Mesendoderm (in vitro differentiated cells): Measurements from ENCODE around the gene INAFM2.
A peak's percentile ranks its signal among the peaks of the same experiment; 100 is the strongest.

Experiments
- DNase-seq: peaks from one replicate; pipeline ENCODE4 v3.0.0; 2013
- H2AK5ac ChIP-seq: 2 replicates; pipeline ENCODE4 v1.6.1; 2013; ENCODE audit warnings: low read length, inconsistent platforms
- H2BK120ac ChIP-seq: 2 replicates; pipeline ENCODE4 v1.6.1; 2013; ENCODE audit warnings: low read depth, mild to moderate bottlenecking, low read length, moderate library complexity, mixed read lengths
- H2BK15ac ChIP-seq: replicated peaks from 2 replicates; pipeline ENCODE4 v1.6.1; 2013; ENCODE audit warnings: low read depth, mild to moderate bottlenecking, moderate library complexity
- H2BK5ac ChIP-seq: 2 replicates; pipeline ENCODE4 v1.6.1; 2013; ENCODE audit warnings: low read length, inconsistent platforms
- H3K18ac ChIP-seq: 2 replicates; pipeline ENCODE4 v1.6.1; 2013; ENCODE audit warnings: mild to moderate bottlenecking, low read length, mixed read lengths
- H3K23ac ChIP-seq: one replicate; pipeline ENCODE4 v1.6.1; 2013; ENCODE audit warnings: low read length
- H3K27ac ChIP-seq: 2 replicates; pipeline ENCODE4 v1.5.1; 2013; ENCODE audit warnings: low read depth, mild to moderate bottlenecking, inconsistent platforms, low read length, moderate library complexity
- H3K27me3 ChIP-seq: 2 replicates; pipeline ENCODE4 v1.6.1; 2013; ENCODE audit warnings: low read length, control low read depth, mild to moderate bottlenecking, inconsistent platforms; ENCODE audit not compliant: insufficient read depth, poor library complexity
- H3K36me3 ChIP-seq: 2 replicates; pipeline ENCODE4 v1.6.1; 2013; ENCODE audit warnings: low read length, inconsistent platforms; ENCODE audit not compliant: control insufficient read depth, insufficient read depth
- H3K4ac ChIP-seq: one replicate; pipeline ENCODE4 v1.6.1; 2013; ENCODE audit warnings: low read depth, mild to moderate bottlenecking, low read length, moderate library complexity
- H3K4me1 ChIP-seq: 2 replicates; pipeline ENCODE4 v1.6.1; 2013; ENCODE audit warnings: low read depth, low read length, inconsistent platforms; ENCODE audit not compliant: control insufficient read depth
- H3K4me2 ChIP-seq: 2 replicates; pipeline ENCODE4 v1.6.1; 2013; ENCODE audit warnings: low read length
- H3K4me3 ChIP-seq: 2 replicates; pipeline ENCODE4 v1.5.1; 2013; ENCODE audit warnings: mild to moderate bottlenecking, low read length
- H3K56ac ChIP-seq: one replicate; pipeline ENCODE4 v1.6.1; 2013; ENCODE audit warnings: low read length
- H3K79me1 ChIP-seq: 2 replicates; pipeline ENCODE4 v1.6.1; 2013; ENCODE audit warnings: low read length, inconsistent platforms
- H3K79me2 ChIP-seq: 2 replicates; pipeline ENCODE4 v1.6.1; 2013; ENCODE audit warnings: mild to moderate bottlenecking, low read length; ENCODE audit not compliant: control insufficient read depth, insufficient read depth
- H3K9ac ChIP-seq: 2 replicates; pipeline ENCODE4 v1.6.1; 2013; ENCODE audit warnings: low read length, inconsistent platforms
- H4K5ac ChIP-seq: one replicate; pipeline ENCODE4 v1.6.1; 2013; ENCODE audit warnings: low read length
- H4K8ac ChIP-seq: one replicate; pipeline ENCODE4 v1.6.1; 2013; ENCODE audit warnings: low read depth, mild to moderate bottlenecking, control low read depth, low read length, moderate library complexity
- WGBS: extraction: QIAGEN DNeasy Blood & Tissue Kit; methylation state at CpG from one replicate; pipeline ENCODE4 v1.1.7; 2013; ENCODE audit warnings: low lambda C conversion rate, missing lambda C conversion rate; ENCODE audit not compliant: insufficient coverage; ENCODE audit errors: extremely low coverage; 5-methylcytosine and 5-hydroxymethylcytosine counted together

The INAFM2 gene

GRCh38 chr15:40314723-40315276 lies 8.7 kb upstream of the INAFM2 start:
- WGBS = no CpG with 5 or more reads among the region's 4 CpGs
- H3K36me3 ChIP-seq = no peaks in the 10 kb centered on the region
- no peak overlapping the region for H3K4ac ChIP-seq
- no peaks in the 10 kb centered on the region for H3K79me1 ChIP-seq
- no peak overlapping the region for H3K23ac ChIP-seq
- H3K18ac ChIP-seq = no peak overlapping the region
- no peak overlapping the region for H4K5ac ChIP-seq
- H3K9ac ChIP-seq = no peak overlapping the region
- no peak overlapping the region for H3K4me3 ChIP-seq
- H3K56ac ChIP-seq = no peak overlapping the region
- H3K4me2 ChIP-seq = no peak overlapping the region
- no peaks in the 10 kb centered on the region for H3K27me3 ChIP-seq
- H3K4me1 ChIP-seq = no peaks in the 10 kb centered on the region
- no peak overlapping the region for H3K27ac ChIP-seq
- no peak overlapping the region for H2AK5ac ChIP-seq
- no peak overlapping the region for H2BK120ac ChIP-seq
- no peak for DNase-seq
- H2BK15ac ChIP-seq = no peak overlapping the region
- no peak overlapping the region for H2BK5ac ChIP-seq
- H4K8ac ChIP-seq = no peak overlapping the region
- H3K79me2 ChIP-seq = no peaks in the 10 kb centered on the region

GRCh38 chr15:40316931-40317330 lies 6.6 kb upstream of the INAFM2 start:
- no peaks in the 10 kb centered on the region for H3K79me2 ChIP-seq
- H2AK5ac ChIP-seq = no peak overlapping the region
- H4K8ac ChIP-seq = no peak overlapping the region
- no peak overlapping the region for H3K4ac ChIP-seq
- WGBS = no CpG with 5 or more reads among the region's 3 CpGs
- no peak overlapping the region for H3K9ac ChIP-seq
- no peak overlapping the region for H4K5ac ChIP-seq
- H3K4me2 ChIP-seq = no peak overlapping the region
- no peak overlapping the region for H3K23ac ChIP-seq
- H3K4me3 ChIP-seq = no peak overlapping the region
- H2BK120ac ChIP-seq = no peak overlapping the region
- no peak overlapping the region for H3K18ac ChIP-seq
- H2BK15ac ChIP-seq = no peak overlapping the region
- no peak overlapping the region for H2BK5ac ChIP-seq
- no peaks in the 10 kb centered on the region for H3K36me3 ChIP-seq
- no peaks in the 10 kb centered on the region for H3K27me3 ChIP-seq
- no peak overlapping the region for H3K56ac ChIP-seq
- no peak overlapping the region for H3K27ac ChIP-seq
- H3K79me1 ChIP-seq = no peaks in the 10 kb centered on the region
- no peaks in the 10 kb centered on the region for H3K4me1 ChIP-seq
- no peak for DNase-seq

GRCh38 chr15:40317580-40317979 lies 5.9 kb upstream of the INAFM2 start:
- Histone ChIP-seq H2BK15ac (no peak overlapping the region), H3K9ac (no peak overlapping the region), H3K27ac (no peak overlapping the region)

GRCh38 chr15:40320409-40320808 lies 3.1 kb upstream of the INAFM2 start:
- no CpG with 5 or more reads among the region's 1 CpG for WGBS
- Histone ChIP-seq H2BK15ac (no peak overlapping the region), H2AK5ac (no peak overlapping the region)

More at GRCh38 chr15:40317580-40317979, 5.9 kb upstream of the INAFM2 start:
- H2AK5ac ChIP-seq = no peak overlapping the region
- H3K4ac ChIP-seq = no peak overlapping the region
- H3K18ac ChIP-seq = no peak overlapping the region
- no peak for DNase-seq
- no peak overlapping the region for H3K4me2 ChIP-seq
- H2BK5ac ChIP-seq = no peak overlapping the region
- H3K79me1 ChIP-seq = no peaks in the 10 kb centered on the region
- no peak overlapping the region for H3K4me3 ChIP-seq
- H3K4me1 ChIP-seq = peaks cover 3% of the 10 kb centered on the region
- no peak overlapping the region for H2BK120ac ChIP-seq
- no peak overlapping the region for H3K56ac ChIP-seq
- no peak overlapping the region for H4K5ac ChIP-seq
- no peak overlapping the region for H3K23ac ChIP-seq
- no peaks in the 10 kb centered on the region for H3K36me3 ChIP-seq
- no peaks in the 10 kb centered on the region for H3K79me2 ChIP-seq
- no CpG with 5 or more reads among the region's 4 CpGs for WGBS
- no peak overlapping the region for H4K8ac ChIP-seq
- H3K27me3 ChIP-seq = no peaks in the 10 kb centered on the region

GRCh38 chr15:40320931-40321371 lies 2.5 kb upstream of the INAFM2 start:
- no CpG with 5 or more reads among the region's 2 CpGs for WGBS
- H2BK120ac ChIP-seq = no peak overlapping the region
- no peaks in the 10 kb centered on the region for H3K79me2 ChIP-seq
- H3K4me2 ChIP-seq = no peak overlapping the region
- H3K56ac ChIP-seq = no peak overlapping the region
- H3K18ac ChIP-seq = no peak overlapping the region
- H3K9ac ChIP-seq = no peak overlapping the region
- H3K4me3 ChIP-seq = no peak overlapping the region
- no peaks in the 10 kb centered on the region for H3K27me3 ChIP-seq
- H2BK15ac ChIP-seq = no peak overlapping the region
- no peak overlapping the region for H4K8ac ChIP-seq
- H3K23ac ChIP-seq = no peak overlapping the region
- no peak overlapping the region for H3K4ac ChIP-seq
- no peaks in the 10 kb centered on the region for H3K36me3 ChIP-seq
- H3K4me1 ChIP-seq = peaks cover 5% of the 10 kb centered on the region
- peak; percentile 78 for DNase-seq
- H2BK5ac ChIP-seq = no peak overlapping the region
- no peak overlapping the region for H2AK5ac ChIP-seq
- no peaks in the 10 kb centered on the region for H3K79me1 ChIP-seq
- H4K5ac ChIP-seq = no peak overlapping the region
- no peak overlapping the region for H3K27ac ChIP-seq

More at GRCh38 chr15:40320409-40320808, 3.1 kb upstream of the INAFM2 start:
- Histone ChIP-seq H2BK120ac (no peak overlapping the region), H3K4me3 (no peak overlapping the region), H4K8ac (no peak overlapping the region), H2BK5ac (no peak overlapping the region), H3K79me1 (no peaks in the 10 kb centered on the region), H3K27me3 (no peaks in the 10 kb centered on the region), H3K56ac (no peak overlapping the region), H3K23ac (no peak overlapping the region), H3K4me1 (peaks cover 5% of the 10 kb centered on the region), H3K4ac (no peak overlapping the region), H3K9ac (no peak overlapping the region), H4K5ac (no peak overlapping the region), H3K4me2 (no peak overlapping the region), H3K36me3 (no peaks in the 10 kb centered on the region), H3K18ac (no peak overlapping the region), H3K27ac (no peak overlapping the region), H3K79me2 (no peaks in the 10 kb centered on the region)
- no peak for DNase-seq
